ENCODE data around the gene AGO3. TPM values are rescaled to one million over a fixed set of nuclear protein-coding genes. Genes with fewer than 3 reads are reported as not detected.

The AGO3 gene
- total and polyA plus RNA-seq, 2 of the 13 experiments (the other 11 are each of a cell fraction or from before 2014, with no cell fraction given), result 21.2 to 27.1 TPM

DNA sequence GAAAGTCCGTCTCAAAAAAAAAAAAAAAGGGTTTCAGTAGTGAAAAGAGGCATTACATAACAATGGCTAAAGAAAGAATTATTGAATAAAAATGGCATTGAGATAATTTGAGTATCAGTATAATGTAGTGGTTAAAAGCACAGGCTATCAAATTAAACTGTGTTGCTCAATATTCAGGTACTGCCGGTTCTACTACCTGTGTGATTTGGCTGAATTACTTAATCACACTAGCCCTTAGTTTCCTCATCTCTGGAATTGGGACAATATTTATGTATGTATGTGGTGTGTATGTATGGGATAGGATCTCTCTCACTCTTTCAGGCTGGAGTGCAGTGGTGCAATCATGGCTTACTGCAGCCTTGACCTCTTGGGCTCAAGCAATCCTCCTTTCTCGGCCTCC is 96.9 kb downstream of the AGO3 start:
- ATAC-seq, result no peak
- FAIRE-seq, result no peak
- Histone ChIP-seq H3K79me2 (ENCODE audit: insufficient read depth, low read length) (no peaks in the 10 kb centered on the region), H3K4me1 (ENCODE audit: insufficient read depth, low read length) (no peaks in the 10 kb centered on the region), H3K9ac (ENCODE audit: insufficient read depth, low read depth, low read length) (no peak overlapping the region), H3K4me2 (ENCODE audit: low read depth, low read length) (no peak overlapping the region), H3K9me3 (ENCODE audit: low read length) (no peaks in the 10 kb centered on the region), H3K4me3 (replicated peaks in 1 of 3; ENCODE audit: insufficient read depth in 1 of 3, low read depth in 2 of 3, low read length in 3 of 3) (no peak overlapping the region), H2AFZ (ENCODE audit: low read length) (no peak overlapping the region), H4K20me1 (ENCODE audit: insufficient read depth, low read length) (no peaks in the 10 kb centered on the region), H3K27ac (ENCODE audit: extremely low read length, insufficient read depth, low read length) (no peak overlapping the region), H3K36me3 (replicated peaks in 1 of 2; ENCODE audit: control insufficient read depth in 1 of 2, insufficient read depth in 2 of 2, low read length in 2 of 2) (peaks cover 4 to 30% of the 10 kb centered on the region in 2 experiments; a peak in 3 of 5 replicates), H3K27me3 (ENCODE audit: control insufficient read depth in 1 of 2, insufficient read depth in 2 of 2, low read length in 2 of 2) (no peaks in the 10 kb centered on the region)
- in situ Hi-C loops (cut with HindIII; ENCODE audit: extremely low pct_ligation_motif_present, low pct_unique_long_range_greater_than_20kb) (no loop called here), intact Hi-C loops (cut with micrococcal nuclease; ENCODE audit: unreplicated experiment) (no loop called here)
- BruUV-seq (replicated peaks), result no TSS peak
- ChIA-PET CTCF (ENCODE audit: low intra/inter-chr PET ratio, low total read pairs) (no interaction called here), POLR2A (no interaction called here)
- no peak for TF ChIP-seq PRPF4 (IDR thresholded peaks at IDR 0.05; ENCODE audit: low read depth, low read length, poor library complexity, severe bottlenecking)
- TF ChIP-seq ZNF747 (CRISPR knock-in tag; IDR thresholded peaks at IDR 0.05; ENCODE audit: borderline replicate concordance), result no peak
- TF ChIP-seq, protein P1, sequence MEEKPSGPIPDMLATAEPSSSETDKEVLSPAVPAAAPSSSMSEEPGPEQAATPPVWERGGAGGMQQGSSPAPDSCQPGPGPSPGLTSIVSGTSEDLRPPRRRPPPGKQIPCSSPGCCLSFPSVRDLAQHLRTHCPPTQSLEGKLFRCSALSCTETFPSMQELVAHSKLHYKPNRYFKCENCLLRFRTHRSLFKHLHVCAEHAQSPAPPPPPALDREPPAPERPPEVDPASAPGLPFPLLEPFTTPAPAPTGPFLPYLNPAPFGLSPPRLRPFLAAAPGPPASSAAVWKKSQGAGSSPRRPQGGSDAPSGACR (CRISPR knock-in tag; IDR thresholded peaks at IDR 0.05), result no peak
- TF ChIP-seq ZNF335 (CRISPR knock-in tag; IDR thresholded peaks at IDR 0.05), result no peak
- TF ChIP-seq KLF16 (CRISPR knock-in tag; IDR thresholded peaks at IDR 0.05), result no peak
- no peak for TF ChIP-seq ZBTB1 (CRISPR knock-in tag; IDR thresholded peaks at IDR 0.05; ENCODE audit: borderline replicate concordance)
- TF ChIP-seq POGZ (CRISPR knock-in tag; IDR thresholded peaks at IDR 0.05), result no peak
- no peak for TF ChIP-seq FOSL2 (CRISPR knock-in tag; IDR thresholded peaks at IDR 0.05)
- no peak for TF ChIP-seq RAD51 (IDR thresholded peaks at IDR 0.05; ENCODE audit: borderline replicate concordance)
- no peak for TF ChIP-seq MTA1 (CRISPR knock-in tag; IDR thresholded peaks at IDR 0.05; ENCODE audit: borderline replicate concordance)
- no peak for TF ChIP-seq ZNF205 (CRISPR knock-in tag; IDR thresholded peaks at IDR 0.05)
- no peak for TF ChIP-seq EHMT2 (IDR thresholded peaks at IDR 0.05; ENCODE audit: borderline replicate concordance, low read depth, low read length)
- TF ChIP-seq, protein P2, sequence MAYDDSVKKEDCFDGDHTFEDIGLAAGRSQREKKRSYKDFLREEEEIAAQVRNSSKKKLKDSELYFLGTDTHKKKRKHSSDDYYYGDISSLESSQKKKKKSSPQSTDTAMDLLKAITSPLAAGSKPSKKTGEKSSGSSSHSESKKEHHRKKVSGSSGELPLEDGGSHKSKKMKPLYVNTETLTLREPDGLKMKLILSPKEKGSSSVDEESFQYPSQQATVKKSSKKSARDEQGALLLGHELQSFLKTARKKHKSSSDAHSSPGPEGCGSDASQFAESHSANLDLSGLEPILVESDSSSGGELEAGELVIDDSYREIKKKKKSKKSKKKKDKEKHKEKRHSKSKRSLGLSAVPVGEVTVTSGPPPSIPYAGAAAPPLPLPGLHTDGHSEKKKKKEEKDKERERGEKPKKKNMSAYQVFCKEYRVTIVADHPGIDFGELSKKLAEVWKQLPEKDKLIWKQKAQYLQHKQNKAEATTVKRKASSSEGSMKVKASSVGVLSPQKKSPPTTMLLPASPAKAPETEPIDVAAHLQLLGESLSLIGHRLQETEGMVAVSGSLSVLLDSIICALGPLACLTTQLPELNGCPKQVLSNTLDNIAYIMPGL (CRISPR knock-in tag; IDR thresholded peaks at IDR 0.05; ENCODE audit: borderline replicate concordance in 1 of 2, low read depth in 1 of 2), result no peak
- no peak for TF ChIP-seq ZNF556 (CRISPR knock-in tag; IDR thresholded peaks at IDR 0.05; ENCODE audit: borderline replicate concordance)
- TF ChIP-seq KAT7 (CRISPR knock-in tag; IDR thresholded peaks at IDR 0.05; ENCODE audit: borderline replicate concordance), result no peak
- no peak for TF ChIP-seq GFI1 (CRISPR knock-in tag; IDR thresholded peaks at IDR 0.05; ENCODE audit: borderline replicate concordance)
- no peak for TF ChIP-seq KMT2B (CRISPR knock-in tag; IDR thresholded peaks at IDR 0.05)
- TF ChIP-seq ZNF557 (CRISPR knock-in tag; IDR thresholded peaks at IDR 0.05), result no peak
- TF ChIP-seq ZNF136 (CRISPR knock-in tag; IDR thresholded peaks at IDR 0.05; ENCODE audit: low read depth), result no peak
- WGBS (ENCODE audit: low lambda C conversion rate), result 96% methylated on average over 3 of the region's 3 CpGs
- DNase-seq (ENCODE audit: low spot score), result no peak
